ENCODE measurements around the gene TUBGCP4.

DNA sequence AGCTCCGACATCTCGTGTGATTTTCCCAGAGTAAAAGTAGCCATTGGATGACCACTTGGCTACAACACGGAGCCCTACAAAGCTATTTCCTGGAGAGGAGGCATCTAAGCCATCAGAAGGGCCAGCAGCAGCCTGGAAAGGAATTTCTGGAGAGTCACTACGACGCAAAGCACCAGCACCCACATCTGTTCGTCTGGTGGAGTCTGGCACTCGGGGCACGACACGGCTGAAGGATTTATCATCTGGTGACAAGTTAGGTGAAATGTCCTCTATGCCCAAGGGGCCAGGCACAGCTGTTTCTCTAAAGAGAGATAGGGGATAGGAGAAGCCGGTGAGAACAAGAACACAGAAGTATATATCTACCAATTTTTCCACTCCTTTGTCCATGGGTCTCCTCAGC lies 49.5 kb downstream of the TUBGCP4 start:
- TF ChIP-seq ZNF239 (CRISPR knock-in tag; IDR thresholded peaks at IDR 0.05) (no peak), MEF2D (tag; conservative IDR thresholded peaks at IDR 0.05; ENCODE audit: low read depth) (no peak), POLR2A (conservative IDR thresholded peaks at IDR 0.05) (no peak), RFX5 (IDR thresholded peaks at IDR 0.05; ENCODE audit: low read depth, low read length) (no peak)
- TF ChIP-seq, protein P1, sequence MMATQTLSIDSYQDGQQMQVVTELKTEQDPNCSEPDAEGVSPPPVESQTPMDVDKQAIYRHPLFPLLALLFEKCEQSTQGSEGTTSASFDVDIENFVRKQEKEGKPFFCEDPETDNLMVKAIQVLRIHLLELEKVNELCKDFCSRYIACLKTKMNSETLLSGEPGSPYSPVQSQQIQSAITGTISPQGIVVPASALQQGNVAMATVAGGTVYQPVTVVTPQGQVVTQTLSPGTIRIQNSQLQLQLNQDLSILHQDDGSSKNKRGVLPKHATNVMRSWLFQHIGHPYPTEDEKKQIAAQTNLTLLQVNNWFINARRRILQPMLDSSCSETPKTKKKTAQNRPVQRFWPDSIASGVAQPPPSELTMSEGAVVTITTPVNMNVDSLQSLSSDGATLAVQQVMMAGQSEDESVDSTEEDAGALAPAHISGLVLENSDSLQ (IDR thresholded peaks at IDR 0.05): no peak
- TF ChIP-seq, protein P2, sequence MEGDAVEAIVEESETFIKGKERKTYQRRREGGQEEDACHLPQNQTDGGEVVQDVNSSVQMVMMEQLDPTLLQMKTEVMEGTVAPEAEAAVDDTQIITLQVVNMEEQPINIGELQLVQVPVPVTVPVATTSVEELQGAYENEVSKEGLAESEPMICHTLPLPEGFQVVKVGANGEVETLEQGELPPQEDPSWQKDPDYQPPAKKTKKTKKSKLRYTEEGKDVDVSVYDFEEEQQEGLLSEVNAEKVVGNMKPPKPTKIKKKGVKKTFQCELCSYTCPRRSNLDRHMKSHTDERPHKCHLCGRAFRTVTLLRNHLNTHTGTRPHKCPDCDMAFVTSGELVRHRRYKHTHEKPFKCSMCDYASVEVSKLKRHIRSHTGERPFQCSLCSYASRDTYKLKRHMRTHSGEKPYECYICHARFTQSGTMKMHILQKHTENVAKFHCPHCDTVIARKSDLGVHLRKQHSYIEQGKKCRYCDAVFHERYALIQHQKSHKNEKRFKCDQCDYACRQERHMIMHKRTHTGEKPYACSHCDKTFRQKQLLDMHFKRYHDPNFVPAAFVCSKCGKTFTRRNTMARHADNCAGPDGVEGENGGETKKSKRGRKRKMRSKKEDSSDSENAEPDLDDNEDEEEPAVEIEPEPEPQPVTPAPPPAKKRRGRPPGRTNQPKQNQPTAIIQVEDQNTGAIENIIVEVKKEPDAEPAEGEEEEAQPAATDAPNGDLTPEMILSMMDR (IDR thresholded peaks at IDR 0.05 in 2 of 3, conservative IDR thresholded peaks at IDR 0.05 in 1 of 3; ENCODE audit: insufficient read depth in 2 of 3, low read depth in 1 of 3, low read length in 3 of 3): no peak

Measured in K562 (cell line).